HT1080 (cell line): Measurements from ENCODE around the gene SLC8A3. TPM values are rescaled to one million over a fixed set of nuclear protein-coding genes. Genes with fewer than 3 reads are reported as not detected.

ENCODE experiments used
- DNase-seq: peaks from one replicate; pipeline ENCODE4 v3.0.0-alpha.2; 2015; ENCODE audit warnings: low read depth
- total RNA-seq: library from RNA; depleted of rRNA; stranded (reverse); fragments of >200 nt; shearing (Covaris generic); gene quantifications from 2 replicates; pipeline ENCODE4 v1.2.3, GENCODE V29; 2014

Gene SLC8A3
- total RNA-seq, 1 experiment from 2014 or later: 0.03 TPM

GRCh38 chr14:70123796-70124195 lies 65.0 kb downstream of the SLC8A3 start:
- no peak for DNase-seq

GRCh38 chr14:70121521-70121920 lies 67.2 kb downstream of the SLC8A3 start:
- no peak for DNase-seq

DNA sequence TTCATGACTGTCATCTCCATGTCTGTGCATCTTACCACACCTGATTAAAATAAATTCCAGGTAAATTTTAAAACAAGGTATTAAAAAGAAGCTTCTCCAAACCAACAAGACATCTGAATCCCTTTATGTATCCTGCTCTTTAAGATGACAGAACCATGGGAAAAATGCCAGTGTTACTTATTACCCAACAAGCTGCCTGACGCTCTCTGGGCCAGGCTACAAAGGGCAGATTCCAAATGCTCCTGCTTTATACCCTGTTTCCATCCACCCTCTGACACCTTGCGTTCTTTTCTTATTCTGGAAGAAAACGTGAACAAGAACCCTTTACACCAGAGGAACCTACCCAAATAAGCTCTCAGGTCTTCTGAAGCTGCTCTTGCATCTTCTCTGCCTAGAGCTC lies 70.7 kb downstream of the SLC8A3 start:
- no peak for DNase-seq

DNA sequence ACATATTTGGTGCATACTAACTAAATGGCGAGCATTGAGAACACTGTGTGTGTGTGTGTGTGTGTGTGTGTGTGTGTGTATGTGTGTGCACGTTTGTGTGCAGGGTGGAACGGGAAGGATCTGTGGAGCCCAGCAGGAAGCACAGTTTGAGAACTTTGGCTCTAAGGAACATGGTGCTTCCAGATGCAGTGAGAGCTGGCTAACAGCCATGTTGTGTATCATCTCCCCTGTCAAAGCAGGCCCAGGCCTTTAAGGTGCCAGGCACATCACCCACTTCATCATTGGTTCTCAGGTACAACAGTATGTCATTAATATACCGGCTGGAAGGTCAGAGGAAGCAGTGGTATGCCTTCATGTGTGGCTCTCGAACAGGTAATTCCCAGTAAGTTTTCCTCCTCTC lies 72.5 kb downstream of the SLC8A3 start:
- DNase-seq: no peak

GRCh38 chr14:70114621-70115156 lies 74.1 kb downstream of the SLC8A3 start:
- DNase-seq: no peak

DNA sequence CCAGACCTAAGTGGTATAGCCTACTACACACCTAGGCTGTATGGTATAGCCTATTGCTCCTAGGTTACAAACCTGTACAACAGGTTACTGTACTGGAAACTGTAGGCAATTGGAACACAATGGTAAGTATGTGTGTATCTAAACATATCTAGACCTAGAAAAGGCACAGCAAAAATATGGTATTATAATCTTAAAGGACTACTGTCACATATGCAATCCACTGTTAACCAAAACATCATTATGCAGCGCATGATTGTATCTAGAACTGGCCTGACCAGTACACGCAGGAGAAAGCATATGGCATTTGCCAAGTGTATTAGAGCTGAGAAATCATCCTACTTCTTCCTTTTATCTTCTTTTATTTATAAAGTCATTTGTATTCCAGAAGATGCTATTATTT lies 75.5 kb downstream of the SLC8A3 start:
- no peak for DNase-seq

- no peak for DNase-seq
Observed at GRCh38 chr14:70108419-70108818, 80.3 kb downstream of the SLC8A3 start.

DNA sequence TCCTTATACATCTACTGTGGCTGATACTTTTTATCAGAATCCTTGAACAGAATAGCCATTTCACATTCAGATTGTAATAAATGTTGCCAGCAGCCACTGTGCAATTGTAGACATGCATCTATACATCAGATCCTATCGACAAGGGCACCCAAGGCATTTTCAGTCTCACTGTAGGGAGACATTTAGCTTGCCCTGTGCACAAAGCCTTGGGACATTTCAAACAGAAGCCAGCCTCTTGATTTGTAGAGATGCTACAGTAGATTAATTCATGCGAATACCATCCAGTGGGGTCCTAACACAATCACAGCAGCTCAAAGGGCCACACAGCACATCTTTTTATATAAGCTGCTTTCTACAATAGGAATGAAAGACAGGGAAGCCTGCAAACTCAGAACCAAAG lies 81.4 kb downstream of the SLC8A3 start:
- DNase-seq: no peak

DNA sequence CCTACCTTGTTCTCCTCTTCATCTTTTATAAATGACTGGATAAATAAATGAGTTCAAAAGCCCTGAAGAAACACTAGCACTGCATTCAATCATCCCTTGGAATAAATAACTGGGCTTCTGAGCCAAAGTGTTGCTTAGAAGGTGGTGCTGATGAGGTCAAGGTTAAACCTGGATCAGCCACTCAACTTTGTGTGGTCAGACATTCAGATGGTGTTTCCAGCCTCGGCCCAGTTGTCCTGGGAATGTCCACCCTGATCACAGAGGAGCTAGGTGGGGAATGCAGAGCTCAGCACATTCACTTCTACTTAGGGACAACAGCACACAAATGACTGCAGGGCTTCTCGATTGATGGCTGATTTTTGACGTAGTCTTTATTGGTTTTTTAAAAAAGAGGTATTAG lies 88.7 kb downstream of the SLC8A3 start:
- DNase-seq: no peak

- no peak for DNase-seq
Observed at GRCh38 chr14:70098250-70098809, 90.4 kb downstream of the SLC8A3 start.

DNA sequence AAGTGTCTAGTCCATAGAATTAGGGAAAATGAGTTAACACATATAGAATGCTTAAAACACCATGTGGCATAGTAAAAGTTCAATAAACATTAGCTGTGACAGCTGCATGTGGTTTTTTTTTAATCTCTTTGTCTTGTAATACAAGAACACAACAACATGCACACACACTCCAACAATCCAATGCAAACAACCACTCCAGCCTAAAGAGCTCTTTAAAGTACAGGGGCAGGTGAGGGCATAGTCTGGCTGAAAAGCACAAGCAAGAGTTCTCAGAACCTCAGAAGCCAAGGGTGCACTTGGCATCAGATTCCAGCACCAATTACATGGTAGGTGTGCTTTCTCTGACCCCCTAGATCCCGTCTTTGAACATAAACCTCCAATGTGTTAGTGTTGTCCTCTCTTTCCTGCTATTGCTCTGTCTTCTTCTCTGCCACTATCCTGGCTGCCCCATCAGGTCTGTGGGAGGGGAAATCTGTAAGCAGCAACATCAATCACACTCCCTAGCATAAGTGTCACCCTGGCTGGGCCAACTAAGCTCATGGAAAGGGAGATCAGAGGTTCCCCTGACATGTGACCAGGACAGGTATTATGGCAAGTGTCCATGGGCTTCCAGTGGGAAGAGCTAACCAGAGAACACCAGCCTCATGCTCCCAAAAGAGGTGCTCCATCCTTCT lies 91.0 kb downstream of the SLC8A3 start:
- DNase-seq: no peak

GRCh38 chr14:70096866-70097265 lies 91.9 kb downstream of the SLC8A3 start:
- no peak for DNase-seq

DNA sequence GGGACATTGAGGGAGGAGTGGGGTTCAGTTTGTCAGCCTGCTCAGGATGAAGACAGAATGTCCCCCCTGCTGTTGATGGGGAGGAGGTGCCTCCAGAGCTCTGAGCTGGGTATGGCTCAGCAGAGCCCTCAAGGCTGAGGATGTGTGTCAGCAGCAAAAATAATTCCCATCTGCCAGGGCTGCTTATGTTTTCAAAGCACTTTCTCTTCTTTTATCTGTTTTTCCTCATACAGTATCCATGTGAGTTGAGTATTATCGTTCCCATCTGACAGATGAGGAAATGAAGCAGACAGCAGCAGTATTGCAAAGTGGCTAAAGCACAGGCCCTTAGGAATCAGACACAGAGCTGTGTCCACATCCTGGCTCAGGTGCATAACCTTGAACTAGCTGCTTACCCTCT lies 94.1 kb downstream of the SLC8A3 start:
- no peak for DNase-seq

- DNase-seq: no peak
Observed at GRCh38 chr14:70094106-70094505, 94.6 kb downstream of the SLC8A3 start.

DNA sequence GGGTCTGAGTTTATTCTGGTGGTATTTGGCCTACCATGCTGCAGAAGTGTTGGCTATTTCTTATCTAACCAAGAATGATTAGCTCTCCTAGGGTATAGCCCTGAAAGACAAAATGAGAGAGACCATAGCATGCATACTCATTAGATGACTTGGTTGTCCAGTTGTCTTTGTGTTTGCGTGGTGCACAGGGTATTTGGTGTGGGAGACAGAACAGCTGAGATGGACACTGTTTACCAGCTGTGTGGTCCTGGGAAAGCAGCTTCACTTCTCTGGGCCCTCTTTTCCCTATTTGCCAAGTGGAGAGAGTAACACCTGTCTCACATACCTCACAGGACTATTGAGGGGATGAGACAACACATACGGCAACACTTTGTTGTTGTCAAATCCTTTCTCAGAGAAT lies 95.6 kb downstream of the SLC8A3 start:
- DNase-seq: no peak

- no peak for DNase-seq
Observed at GRCh38 chr14:70087380-70087697, 101.4 kb downstream of the SLC8A3 start.

DNA sequence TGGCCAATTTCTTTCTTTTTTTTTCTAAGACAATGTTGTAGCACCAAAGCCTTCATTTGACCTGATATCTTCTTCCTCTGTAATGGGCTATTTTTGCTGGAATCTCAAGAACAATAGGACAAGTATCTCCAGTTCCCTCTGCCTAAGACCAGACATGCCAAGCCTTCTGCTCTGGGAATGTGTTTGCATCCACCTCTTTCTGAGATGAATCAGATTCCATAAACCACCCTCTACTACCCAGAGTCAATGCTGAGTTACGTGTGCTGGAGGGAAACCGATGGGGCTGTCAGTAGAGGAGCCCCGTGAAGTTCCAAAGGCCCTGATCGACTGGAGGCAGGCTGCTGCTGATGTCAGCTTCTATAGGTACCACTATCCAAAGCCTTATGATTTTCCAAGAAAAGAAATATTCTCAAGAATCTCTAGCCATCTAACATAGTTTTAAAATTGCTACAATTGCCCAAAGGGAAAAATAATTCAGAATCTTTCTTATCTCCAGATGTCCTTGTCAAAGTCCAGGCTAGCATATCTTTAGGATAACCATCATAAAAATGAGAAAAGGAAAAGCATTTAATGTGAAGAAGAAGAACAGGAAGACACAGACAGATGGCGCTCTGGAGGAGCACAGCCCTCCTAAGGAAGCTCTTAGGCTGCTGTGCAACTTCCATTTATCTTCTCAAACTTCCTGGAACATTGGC lies 101.9 kb downstream of the SLC8A3 start:
- peak; percentile 13 for DNase-seq

GRCh38 chr14:70084226-70084625 lies 104.5 kb downstream of the SLC8A3 start:
- DNase-seq: no peak

DNA sequence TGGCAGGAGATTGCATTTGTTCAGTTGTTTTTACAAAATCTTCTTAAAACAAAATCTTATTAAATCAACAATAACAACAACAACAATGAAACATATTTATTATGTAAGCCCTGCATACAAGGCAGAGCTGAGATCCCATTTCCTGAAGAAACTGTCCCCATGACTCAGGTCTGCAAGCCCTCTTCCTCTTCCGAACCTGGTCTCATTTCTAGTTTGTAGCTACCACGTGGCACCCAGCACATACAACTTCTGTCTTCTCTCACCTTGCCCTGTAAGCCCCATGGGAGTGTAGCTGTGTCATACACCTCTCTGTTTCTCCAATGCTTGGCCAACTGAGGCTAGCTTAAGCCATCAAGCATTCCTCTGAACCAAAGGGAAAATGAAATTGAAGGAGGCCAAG lies 106.4 kb downstream of the SLC8A3 start:
- no peak for DNase-seq

DNA sequence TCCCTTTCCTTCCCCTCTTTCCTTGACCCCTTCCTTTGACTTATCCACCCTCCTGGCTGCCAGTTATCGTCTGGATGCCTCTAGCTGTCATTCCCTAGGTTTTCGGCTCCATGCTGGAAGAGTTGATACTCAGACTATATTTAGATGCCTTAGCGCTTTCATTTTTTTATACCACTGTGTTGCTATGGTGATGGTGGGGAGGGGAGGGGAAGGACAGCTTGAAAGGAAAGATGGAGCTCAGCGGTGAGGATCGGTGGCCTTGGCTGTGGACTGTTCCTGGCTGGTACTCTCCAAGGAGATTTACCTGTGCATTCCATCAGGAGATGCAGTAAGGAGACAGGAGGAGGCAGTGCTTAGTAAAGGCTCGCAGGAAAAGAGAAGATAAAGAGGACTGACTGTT lies 108.7 kb downstream of the SLC8A3 start:
- DNase-seq: no peak

GRCh38 chr14:70078329-70078728 lies 110.4 kb downstream of the SLC8A3 start:
- no peak for DNase-seq

GRCh38 chr14:70077720-70078119 lies 111.0 kb downstream of the SLC8A3 start:
- no peak for DNase-seq

DNA sequence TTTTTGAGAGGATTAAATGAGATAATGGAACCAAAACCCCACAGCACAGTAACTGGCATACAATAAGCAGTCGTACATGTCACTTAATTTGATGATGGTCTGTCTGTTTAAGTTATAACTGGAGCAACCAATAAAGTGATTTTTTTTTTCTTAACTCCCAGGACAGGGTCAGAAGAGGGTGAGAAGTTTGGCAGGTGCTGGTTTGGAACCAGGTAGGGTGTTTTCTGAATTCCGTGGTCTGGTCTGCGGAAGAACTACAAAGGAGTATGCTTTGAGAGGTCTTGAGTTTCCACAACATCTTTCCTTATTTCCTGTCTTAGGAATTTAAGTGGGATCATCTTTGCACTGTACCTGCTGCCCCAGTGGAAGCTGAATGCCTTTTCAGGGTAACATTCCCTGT lies 111.7 kb downstream of the SLC8A3 start:
- no peak for DNase-seq
